Fibroblast of villous mesenchyme (primary cell): ENCODE results near the gene RPTOR. TPM values are rescaled to one million over a fixed set of nuclear protein-coding genes. Genes with fewer than 3 reads are reported as not detected.

Source experiments
- DNase-seq: peaks from one replicate; pipeline ENCODE4 v3.0.0-alpha.2; 2010; ENCODE audit warnings: low read depth
- H3K4me3 ChIP-seq: 2 replicates; pipeline ENCODE4 v1.5.1; 2011; ENCODE audit warnings: low read depth, mild to moderate bottlenecking, low read length
- total RNA-seq: library from RNA; depleted of rRNA; stranded (reverse); fragments of >200 nt; gene quantifications from 2 replicates; pipeline ENCODE4 v1.2.3, GENCODE V29; 2012
- TF ChIP-seq, protein P1 (sequence below): IDR thresholded peaks from 2 replicates; pipeline ENCODE4 v1.5.1; 2012; ENCODE audit warnings: low read depth, mild to moderate bottlenecking, low read length; ENCODE audit not compliant: insufficient read depth

The RPTOR gene
- total RNA-seq, 1 donor = 35.8 TPM

DNA sequence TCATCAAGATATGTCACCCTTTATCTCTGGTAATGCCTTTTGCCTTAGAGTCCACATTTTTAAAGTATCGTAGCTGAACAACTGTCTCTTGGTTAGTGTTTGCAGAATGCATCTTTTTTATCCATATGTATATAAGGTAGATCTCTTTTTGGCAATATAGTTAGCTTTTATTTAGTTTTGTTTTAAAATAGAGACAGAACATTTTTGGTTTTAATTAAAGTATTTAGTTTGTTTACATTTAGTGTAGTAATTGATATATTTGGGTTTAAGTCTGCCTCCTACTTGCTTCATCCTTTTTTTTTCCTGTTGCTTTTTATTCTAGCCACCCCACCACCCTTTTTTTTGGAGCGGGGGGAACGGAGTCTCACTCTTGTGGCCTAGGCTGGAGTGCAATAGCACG lies 262.4 kb downstream of the RPTOR start:
- TF ChIP-seq, protein P1, sequence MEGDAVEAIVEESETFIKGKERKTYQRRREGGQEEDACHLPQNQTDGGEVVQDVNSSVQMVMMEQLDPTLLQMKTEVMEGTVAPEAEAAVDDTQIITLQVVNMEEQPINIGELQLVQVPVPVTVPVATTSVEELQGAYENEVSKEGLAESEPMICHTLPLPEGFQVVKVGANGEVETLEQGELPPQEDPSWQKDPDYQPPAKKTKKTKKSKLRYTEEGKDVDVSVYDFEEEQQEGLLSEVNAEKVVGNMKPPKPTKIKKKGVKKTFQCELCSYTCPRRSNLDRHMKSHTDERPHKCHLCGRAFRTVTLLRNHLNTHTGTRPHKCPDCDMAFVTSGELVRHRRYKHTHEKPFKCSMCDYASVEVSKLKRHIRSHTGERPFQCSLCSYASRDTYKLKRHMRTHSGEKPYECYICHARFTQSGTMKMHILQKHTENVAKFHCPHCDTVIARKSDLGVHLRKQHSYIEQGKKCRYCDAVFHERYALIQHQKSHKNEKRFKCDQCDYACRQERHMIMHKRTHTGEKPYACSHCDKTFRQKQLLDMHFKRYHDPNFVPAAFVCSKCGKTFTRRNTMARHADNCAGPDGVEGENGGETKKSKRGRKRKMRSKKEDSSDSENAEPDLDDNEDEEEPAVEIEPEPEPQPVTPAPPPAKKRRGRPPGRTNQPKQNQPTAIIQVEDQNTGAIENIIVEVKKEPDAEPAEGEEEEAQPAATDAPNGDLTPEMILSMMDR = no peak
- H3K4me3 ChIP-seq = no peak overlapping the region
- DNase-seq = no peak

DNA sequence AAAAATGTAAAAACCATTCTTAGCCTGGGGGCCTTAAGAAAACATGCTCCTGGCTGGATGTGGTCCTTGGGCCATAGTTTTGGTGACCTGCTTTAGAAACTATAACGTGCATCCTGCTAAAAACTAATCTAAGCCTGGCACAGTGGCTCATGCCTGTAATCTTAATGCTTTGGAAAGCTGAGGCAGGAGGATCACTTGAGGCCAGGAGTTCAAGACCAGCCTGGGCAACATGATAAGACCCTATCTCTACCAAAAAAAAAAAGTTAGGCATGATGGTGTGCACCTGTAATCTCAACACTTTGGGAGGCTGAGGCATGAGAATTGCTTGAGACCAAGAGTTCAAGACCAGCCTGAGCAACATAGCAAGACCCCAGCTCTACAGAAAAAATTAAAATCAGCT lies 263.2 kb downstream of the RPTOR start:
- no peak for DNase-seq
- H3K4me3 ChIP-seq = no peak overlapping the region
- TF ChIP-seq, protein P1 = no peak

DNA sequence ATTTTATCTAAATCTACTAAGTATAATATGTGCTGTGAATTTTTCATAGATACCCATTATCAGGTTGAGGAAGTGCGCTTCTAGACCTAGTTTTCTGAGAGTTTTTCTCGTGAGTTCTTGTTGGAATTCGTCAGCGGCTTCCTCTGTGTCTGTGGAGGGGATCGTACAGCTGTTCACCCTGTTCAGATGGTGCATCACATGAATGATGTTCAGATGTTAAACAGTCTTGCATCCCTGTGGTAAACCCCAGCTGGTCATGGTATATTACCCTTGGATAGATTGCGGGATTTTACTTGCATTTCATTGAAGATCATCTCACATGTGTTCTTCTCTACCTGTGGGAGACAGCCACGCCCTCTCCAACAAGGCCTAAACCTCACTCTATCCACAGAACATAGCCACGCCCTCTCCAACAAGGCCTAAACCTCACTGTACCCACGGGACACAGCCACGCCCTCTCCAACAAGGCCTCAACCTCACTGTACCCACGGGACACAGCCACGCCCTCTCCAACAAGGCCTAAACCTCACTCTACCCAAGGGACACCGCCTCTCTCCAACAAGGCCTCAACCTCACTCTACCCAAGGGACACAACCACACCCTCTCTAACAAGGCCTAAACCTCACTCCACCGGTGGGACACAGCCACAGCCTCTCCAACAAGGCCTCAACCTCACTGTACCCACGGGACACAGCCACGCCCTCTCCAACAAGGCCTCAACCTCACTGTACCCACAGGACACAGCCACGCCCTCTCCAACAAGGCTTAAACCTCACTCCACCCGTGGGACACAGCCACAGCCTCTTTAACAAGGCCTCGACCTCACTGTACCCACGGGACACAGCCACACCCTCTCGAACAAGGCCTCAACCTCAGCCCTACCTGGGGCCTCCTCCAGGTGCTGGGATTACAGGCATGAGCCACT lies 266.8 kb downstream of the RPTOR start:
- TF ChIP-seq, protein P1 = no peak
- H3K4me3 ChIP-seq = no peak overlapping the region
- no peak for DNase-seq

DNA sequence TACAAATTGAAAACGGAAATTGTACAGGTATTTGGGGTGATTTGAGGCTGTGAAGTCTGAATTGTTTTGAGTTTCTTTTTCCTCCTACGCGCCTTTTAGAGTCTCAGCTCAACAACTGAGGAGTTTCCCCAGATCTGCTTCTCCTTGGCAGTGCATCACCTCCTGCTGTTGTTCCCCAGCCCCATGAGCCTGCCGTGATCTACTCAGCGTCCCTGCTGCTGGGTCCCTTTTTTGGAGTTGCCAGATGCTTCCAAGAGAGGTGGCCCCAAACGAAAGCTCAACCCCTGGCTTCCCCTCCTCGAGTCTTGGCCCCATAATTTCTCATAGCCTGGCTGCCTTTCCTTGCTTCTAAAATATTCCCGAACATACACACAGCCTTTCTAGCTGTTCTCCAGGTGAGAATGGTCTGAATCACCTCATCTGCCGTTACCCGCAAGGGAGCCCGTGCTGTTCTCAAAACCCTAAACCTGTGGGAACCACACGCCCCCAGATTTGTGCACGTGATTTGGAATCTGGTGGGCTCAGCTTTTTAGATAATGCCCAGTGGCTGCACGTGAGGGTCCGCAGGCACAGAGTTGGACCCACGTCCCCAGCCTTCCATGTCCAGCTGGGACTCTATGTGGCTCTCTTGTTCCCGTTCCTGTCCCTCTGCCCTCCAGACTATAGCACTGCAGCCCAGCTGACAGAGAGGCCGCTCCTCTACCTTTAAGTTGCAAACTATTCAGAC lies 267.9 kb downstream of the RPTOR start:
- DNase-seq = no peak
- TF ChIP-seq, protein P1 = no peak
- no peak overlapping the region for H3K4me3 ChIP-seq

DNA sequence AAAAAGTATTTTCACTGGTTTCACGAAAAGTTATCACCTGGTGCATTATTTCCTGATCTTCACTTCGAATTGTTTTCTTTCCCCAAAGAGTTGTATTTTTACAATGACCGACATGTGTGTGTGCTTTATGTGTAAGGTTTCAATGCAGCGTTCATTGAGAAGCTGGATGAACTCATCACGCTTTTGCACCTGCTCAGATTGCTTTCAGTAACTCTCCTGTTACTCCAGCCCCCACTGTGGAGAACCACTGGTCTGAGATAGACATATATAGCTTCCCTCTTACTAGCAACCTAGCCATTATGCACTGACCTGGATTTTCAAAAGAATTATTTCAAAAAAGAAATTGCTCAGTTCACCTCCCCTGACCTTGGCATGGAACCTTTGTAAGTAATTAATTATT lies 268.7 kb downstream of the RPTOR start:
- TF ChIP-seq, protein P1 = no peak
- H3K4me3 ChIP-seq = no peak overlapping the region
- no peak for DNase-seq

DNA sequence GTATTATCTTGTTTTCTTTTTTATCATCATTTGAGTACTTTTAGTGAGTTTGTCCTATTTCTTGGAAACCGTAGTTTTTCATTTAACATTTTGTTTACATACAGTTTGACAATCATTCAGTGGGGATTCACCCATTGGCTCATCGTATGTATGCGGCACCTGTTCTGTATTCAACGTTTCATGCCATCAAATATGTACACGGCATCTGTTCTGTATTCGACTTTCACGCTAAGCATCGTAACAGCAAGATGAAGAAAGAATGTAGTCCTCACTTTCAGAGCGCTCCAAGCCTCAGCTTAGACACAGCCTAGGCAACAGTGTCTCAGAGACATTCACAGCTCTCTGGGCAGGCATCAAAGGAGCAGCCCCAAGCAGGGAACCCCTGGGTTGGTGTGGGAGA lies 269.9 kb downstream of the RPTOR start:
- TF ChIP-seq, protein P1 = no peak
- DNase-seq = no peak
- H3K4me3 ChIP-seq = no peak overlapping the region
